PC-9 (cell line): ENCODE data around the gene CBX2.

Experiments
- CTCF ChIP-seq: fragments of 200-600 bp; sonication (generic); conservative IDR thresholded peaks from 2 replicates; pipeline ENCODE4 v1.6.1; 2017; ENCODE audit warnings: mixed run types, antibody characterized with exemption, mild to moderate bottlenecking, moderate library complexity
- EZH2 ChIP-seq: fragments of 200-600 bp; sonication (generic); IDR thresholded peaks from 2 replicates; pipeline ENCODE4 v1.8.0; 2017; ENCODE audit warnings: antibody characterized with exemption, low read depth

- TF ChIP-seq EZH2 (no peak), CTCF (no peak)
Observed at GRCh38 chr17:79822583-79823124, 44.7 kb downstream of the CBX2 start.
